ENCODE results near the gene STAT3.
"Not testable (repeated sequence)": the region's sequence is repeated elsewhere in the genome, so short reads cannot be mapped to it uniquely, and the experiment has no call there.

GRCh38 chr17:42368797-42369561, 19.3 kb downstream of the STAT3 start:
- TF ChIP-seq FOSL2 (IDR thresholded peaks at IDR 0.05); FOSL2 (CRISPR knock-in tag; IDR thresholded peaks at IDR 0.05); EP300 (IDR thresholded peaks at IDR 0.05); ESRRA (IDR thresholded peaks at IDR 0.05; ENCODE audit: borderline replicate concordance, low read length); ZNF302 (CRISPR knock-in tag; IDR thresholded peaks at IDR 0.05); POLR2A (IDR thresholded peaks at IDR 0.05; ENCODE audit: low read length); RCOR1 (IDR thresholded peaks at IDR 0.05; ENCODE audit: low read depth, low read length); E2F6 (IDR thresholded peaks at IDR 0.05; ENCODE audit: borderline replicate concordance, low read depth); PHF8 (IDR thresholded peaks at IDR 0.05; ENCODE audit: borderline replicate concordance, low read depth): not testable (repeated sequence)
